Lung (tissue), 12 donors: Measurements from ENCODE around the gene CITED4. TPM values are rescaled to one million over a fixed set of nuclear protein-coding genes. Genes with fewer than 3 reads are reported as not detected.
A peak's percentile ranks its signal among the peaks of the same experiment; 100 is the strongest.

Source experiments
- ATAC-seq: fragments of 200-7000 bp; cut with Tn5 transposase; one replicate; pipeline ENCODE4 v1.9.1; 2020; ENCODE audit warnings: moderate number of reproducible peaks; ENCODE audit not compliant: insufficient read depth, low FRiP score
- DNase-seq, 3 donors: peaks; one replicate each; pipeline ENCODE4 v3.0.0-alpha.2; 2013 to 2017
- H3K27ac ChIP-seq, 2 donors: one replicate each; pipeline ENCODE4 v1.5.1; 2013; ENCODE audit warnings: mild to moderate bottlenecking in 2 of 2, moderate library complexity in 2 of 2, control low read depth in 1 of 2, inconsistent platforms in 1 of 2, low read depth in 1 of 2, low read length in 1 of 2
- H3K27me3 ChIP-seq, 3 donors: one replicate each; pipeline ENCODE4 v1.5.1; 2013; ENCODE audit warnings: low read length in 2 of 3; ENCODE audit not compliant: control insufficient read depth in 3 of 3, insufficient read depth in 3 of 3
- H3K36me3 ChIP-seq, 4 donors: one replicate each; pipeline ENCODE4 v1.5.1; 2013; ENCODE audit warnings: low read length in 4 of 4, mild to moderate bottlenecking in 1 of 4, moderate library complexity in 1 of 4; ENCODE audit not compliant: control insufficient read depth in 4 of 4, insufficient read depth in 4 of 4
- H3K4me1 ChIP-seq, 5 donors: one replicate each; pipeline ENCODE4 v1.5.1; 2013; ENCODE audit warnings: low read length in 5 of 5, mild to moderate bottlenecking in 2 of 5, moderate library complexity in 1 of 5; ENCODE audit not compliant: control insufficient read depth in 5 of 5, insufficient read depth in 5 of 5
- H3K4me3 ChIP-seq: one replicate; pipeline ENCODE4 v1.5.1; 2013; ENCODE audit warnings: mild to moderate bottlenecking, control low read depth, moderate library complexity
- H3K9ac ChIP-seq, 2 donors: one replicate each; pipeline ENCODE4 v1.5.1; 2013; ENCODE audit warnings: low read length in 2 of 2, control low read depth in 1 of 2; ENCODE audit not compliant: insufficient read depth in 1 of 2
- H3K9me3 ChIP-seq, 4 donors: one replicate each; pipeline ENCODE4 v1.5.1; 2013; ENCODE audit warnings: low read length in 3 of 4, mild to moderate bottlenecking in 1 of 4, moderate library complexity in 1 of 4; ENCODE audit not compliant: control insufficient read depth in 4 of 4, insufficient read depth in 3 of 4
- CTCF ChIP-seq: IDR thresholded peaks from 2 replicates; pipeline ENCODE4 v1.5.1; 2012; ENCODE audit warnings: mild to moderate bottlenecking; ENCODE audit errors: control extremely low read depth, extremely low read depth
- WGBS, 2 donors: extraction: QIAGEN DNeasy Blood & Tissue Kit; methylation state at CpG; one replicate each; pipeline ENCODE4 v1.1.7; 2013; 5-methylcytosine and 5-hydroxymethylcytosine counted together
- polyA plus RNA-seq, 2 donors: library from polyadenylated mRNA; stranded (reverse); fragments of 200-250 nt; gene quantifications; one replicate each; pipeline ENCODE4 v1.2.1, GENCODE V29; 2013
- total RNA-seq, 2 donors: library from RNA; depleted of rRNA in 1 of 2; stranded (reverse); fragments of >200 nt in 1 of 2; gene quantifications; one replicate each; pipeline ENCODE4 v1.2.1, GENCODE V29; 2014 to 2021
- donor health status: control.
- donor health status: control.
- donor health status: Bipolar disorder and iron deficiency.
- donor health status: healthy.
- donor health status: DM: yes; HTN: yes; CAD: no.

Gene CITED4
- total and polyA plus RNA-seq, 4 donors, result 4.7 to 15.1 (median 7.6) TPM

- Histone ChIP-seq H3K9me3 (peaks cover 0 to 5% (median 2%) of the 10 kb centered on the region in 4 donors), H3K27me3 (no peaks in the 10 kb centered on the region), H3K36me3 (no peaks in the 10 kb centered on the region), H3K4me1 (peaks cover 0 to 12% (median 0%) of the 10 kb centered on the region in 5 donors), H3K27ac (no peak overlapping the region), H3K9ac (no peak overlapping the region), H3K4me3 (no peak overlapping the region)
- ATAC-seq, result no peak
- 96% methylated on average over 7 of the region's 7 CpGs for WGBS, 2 donors
- no peak for TF ChIP-seq CTCF
- no peak for DNase-seq
Observed at GRCh38 chr1:40873863-40874472, 11.8 kb upstream of the CITED4 start.

DNA sequence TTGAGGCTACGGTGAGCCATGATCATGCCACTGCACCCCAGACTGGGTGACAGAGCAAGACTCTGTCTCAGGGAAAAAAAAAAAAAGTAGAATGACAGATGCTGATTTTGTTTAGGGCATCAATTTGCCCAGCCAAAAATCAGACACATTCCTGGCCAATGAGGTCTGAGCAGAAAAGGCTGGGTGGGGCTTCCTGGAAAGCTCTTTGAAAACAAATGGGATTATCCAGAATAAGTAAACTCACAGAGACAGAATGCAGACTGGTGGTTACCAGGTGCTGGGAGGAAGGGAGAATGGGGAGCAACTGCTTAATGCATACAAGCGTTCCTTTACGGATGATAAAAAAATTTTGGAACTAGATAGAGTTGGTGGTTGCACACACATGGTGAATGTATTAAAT is 10.1 kb upstream of the CITED4 start:
- Histone ChIP-seq H3K36me3 (no peaks in the 10 kb centered on the region), H3K27me3 (no peaks in the 10 kb centered on the region), H3K9ac (no peak overlapping the region), H3K4me3 (no peak overlapping the region), H3K9me3 (peaks cover 0 to 5% (median 2%) of the 10 kb centered on the region in 4 donors), H3K4me1 (peaks cover 0 to 7% (median 0%) of the 10 kb centered on the region in 5 donors), H3K27ac (peak overlapping the region in 1 of 2 donors; percentile 2)
- no peak for TF ChIP-seq CTCF
- 71 to 82% methylated on average over 3 of the region's 3 CpGs for WGBS, 2 donors
- DNase-seq (no peak), ATAC-seq (no peak)

DNA sequence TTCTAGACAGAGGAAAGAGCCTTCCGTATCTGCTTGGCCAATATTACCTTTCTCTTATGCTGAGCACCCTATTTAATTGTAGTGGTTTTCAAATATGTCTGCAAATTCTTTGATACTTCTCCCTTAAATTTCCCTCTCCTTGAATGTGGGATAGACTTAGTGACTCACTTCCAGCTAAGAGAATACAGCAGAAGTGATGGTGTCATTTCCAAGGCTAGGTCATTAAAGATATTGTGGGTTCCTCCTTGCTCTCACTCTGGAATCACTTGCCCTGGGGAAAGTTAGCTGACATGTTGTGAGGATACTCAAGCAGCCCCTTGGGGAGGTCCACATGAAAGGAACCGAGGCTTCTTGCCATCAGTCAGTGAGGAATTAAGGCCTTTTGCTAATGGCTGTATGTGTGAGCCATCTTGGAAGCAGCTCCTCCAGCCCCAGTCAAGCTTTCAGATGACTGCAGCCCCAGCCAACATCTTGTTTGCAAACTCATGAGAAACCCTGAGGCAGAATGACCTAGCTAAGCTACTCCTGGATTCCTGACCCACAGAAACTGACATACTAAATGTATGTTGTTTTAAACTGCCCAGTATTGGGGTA is 8.1 kb upstream of the CITED4 start:
- Histone ChIP-seq H3K36me3 (no peaks in the 10 kb centered on the region), H3K27me3 (no peaks in the 10 kb centered on the region), H3K9me3 (peaks cover 0 to 2% (median 0%) of the 10 kb centered on the region in 4 donors), H3K9ac (no peak overlapping the region), H3K27ac (no peak overlapping the region), H3K4me1 (peaks cover 0 to 5% (median 0%) of the 10 kb centered on the region in 5 donors), H3K4me3 (no peak overlapping the region)
- DNase-seq (no peak), ATAC-seq (no peak)
- 96 to 97% methylated on average over 2 of the region's 2 CpGs for WGBS, 2 donors
- TF ChIP-seq CTCF, result no peak
